Calu3 (cell line): Measurements from ENCODE around the gene NUDT6. TPM values are rescaled to one million over a fixed set of nuclear protein-coding genes. Genes with fewer than 3 reads are reported as not detected.

Source experiments
- Bru-seq: library from RNA; stranded (reverse); fragments of 400-500 nt; gene quantifications from one replicate; lab custom pipeline; 2021; lab: Mats Ljungman, UMichigan
- BruChase-seq, 2 experiments: library from RNA; stranded (reverse); fragments of 400-500 nt; gene quantifications; one replicate each; lab custom pipeline; 2021; lab: Mats Ljungman, UMichigan
- BruUV-seq: library from RNA; stranded (reverse); fragments of 400-500 nt; replicated peaks from 2 replicates; lab custom pipeline; 2021; lab: Mats Ljungman, UMichigan
- CTCF ChIA-PET: fragments of 300-600 bp; sonication (Branson Sonifier 250); formaldehyde crosslinking; loops from one replicate; lab custom pipeline; 2022; ENCODE audit warnings: antibody characterized with exemption; lab: Charles Lee
- DNase-seq: peaks from one replicate; pipeline ENCODE4 v3.0.0; 2022
- H3K27ac Mint-ChIP-seq: one replicate; pipeline ENCODE4 v1.8.0; 2022; ENCODE audit warnings: mixed read lengths; ENCODE audit not compliant: unreplicated experiment
- H3K27me3 Mint-ChIP-seq: one replicate; pipeline ENCODE4 v1.8.0; 2022; ENCODE audit warnings: mixed read lengths; ENCODE audit not compliant: unreplicated experiment
- H3K36me3 Mint-ChIP-seq: one replicate; pipeline ENCODE4 v1.8.0; 2022; ENCODE audit warnings: mild to moderate bottlenecking, moderate library complexity, mixed read lengths; ENCODE audit not compliant: insufficient read depth, unreplicated experiment
- H3K4me1 Mint-ChIP-seq: one replicate; pipeline ENCODE4 v1.8.0; 2022; ENCODE audit warnings: mild to moderate bottlenecking, low read depth, mixed read lengths; ENCODE audit not compliant: unreplicated experiment
- H3K4me3 Mint-ChIP-seq: one replicate; pipeline ENCODE4 v1.8.0; 2022; ENCODE audit warnings: mild to moderate bottlenecking, low read depth, moderate library complexity, mixed read lengths; ENCODE audit not compliant: unreplicated experiment
- H3K9me3 Mint-ChIP-seq: one replicate; pipeline ENCODE4 v1.8.0; 2022; ENCODE audit warnings: low read depth, mixed read lengths; ENCODE audit not compliant: unreplicated experiment
- intact Hi-C: fragments of 100-400 bp; cut with micrococcal nuclease; formaldehyde crosslinking; loops from one replicate; pipeline ENCODE4 v1.10.0; 2022; ENCODE audit not compliant: unreplicated experiment
- long read RNA-seq: library from polyadenylated mRNA; stranded (forward); transcript quantifications from one replicate; pipeline ENCODE4 v2.0.0, GENCODE V29; 2022
- total RNA-seq: library from RNA; stranded (reverse); gene quantifications from 2 replicates; pipeline ENCODE4 v1.2.3, GENCODE V29; 2022
- TF ChIP-seq, protein P1 (sequence below): fragments of 200-600 bp; IDR thresholded peaks from one replicate; pipeline ENCODE4 v1.8.0; 2022; ENCODE audit warnings: antibody characterized with exemption; ENCODE audit not compliant: unreplicated experiment

The NUDT6 gene, protein sequence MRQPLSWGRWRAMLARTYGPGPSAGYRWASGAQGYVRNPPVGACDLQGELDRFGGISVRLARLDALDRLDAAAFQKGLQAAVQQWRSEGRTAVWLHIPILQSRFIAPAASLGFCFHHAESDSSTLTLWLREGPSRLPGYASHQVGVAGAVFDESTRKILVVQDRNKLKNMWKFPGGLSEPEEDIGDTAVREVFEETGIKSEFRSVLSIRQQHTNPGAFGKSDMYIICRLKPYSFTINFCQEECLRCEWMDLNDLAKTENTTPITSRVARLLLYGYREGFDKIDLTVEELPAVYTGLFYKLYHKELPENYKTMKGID
- total RNA-seq (4.9 and 5.4 TPM in 2 replicates), Bru-seq, nascent RNA (percentile 49 among the genes with signal in this experiment), BruChase-seq, experiment 1, labeled RNA remaining after a 6-hour chase (percentile 42 among the genes with signal in this experiment), BruChase-seq, experiment 2, labeled RNA remaining after a 2-hour chase (percentile 44 among the genes with signal in this experiment)
- long read RNA-seq, partial matches to known transcripts = 3 of 15 reads
- long read RNA-seq, other reads (novel, unspliced or antisense) = 7 of 15 reads

DNA sequence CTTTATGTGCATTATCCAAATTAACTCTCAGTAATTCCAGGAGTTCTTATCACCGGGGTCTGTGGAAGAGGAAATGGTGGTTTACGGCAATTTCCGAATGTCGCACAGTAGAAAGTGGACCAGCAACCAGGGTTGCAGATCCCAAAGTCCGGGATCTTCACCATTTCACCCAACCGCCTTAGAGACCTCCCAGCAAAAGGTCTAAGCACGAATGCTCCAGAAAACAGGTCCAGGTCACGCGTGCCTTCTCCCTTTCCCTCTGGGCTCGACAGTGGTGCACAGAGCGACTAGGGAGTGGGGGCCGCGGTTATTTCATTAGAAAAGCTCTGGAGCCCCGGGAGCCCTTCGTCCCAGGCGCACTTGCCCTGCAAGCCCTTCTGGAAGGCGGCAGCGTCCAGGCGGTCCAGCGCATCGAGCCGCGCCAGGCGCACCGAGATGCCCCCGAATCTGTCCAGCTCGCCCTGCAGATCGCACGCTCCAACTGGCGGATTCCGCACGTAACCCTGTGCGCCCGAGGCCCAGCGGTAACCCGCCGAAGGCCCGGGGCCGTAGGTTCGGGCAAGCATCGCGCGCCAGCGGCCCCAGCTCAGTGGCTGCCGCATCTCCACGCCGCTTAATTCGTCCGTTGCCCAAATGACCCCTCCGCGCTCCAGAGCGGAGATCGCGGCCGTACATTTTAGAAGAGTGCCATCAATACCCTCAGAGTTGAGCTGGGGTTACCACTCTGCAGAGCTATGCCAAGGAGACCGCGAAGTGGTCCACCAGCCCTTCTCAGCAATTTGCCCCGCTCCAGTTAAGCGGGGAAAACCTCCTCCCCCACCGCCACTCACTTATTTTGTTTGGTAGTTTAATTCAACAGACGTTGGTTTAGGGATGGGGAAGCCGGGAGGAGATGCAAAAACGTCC is at the start of gene NUDT6:
Gene NUDT6 (minus strand): TSS at position 627 of the 906 bp plus-strand sequence. CDS start 25 bp downstream, at position 602.
- CTCF ChIA-PET = interaction anchor here (0.5 to 1.3 kb wide), 3 partner anchors 14 to 341 kb away, joined by 4 to 11 read pairs (median 4); no protein-coding TSS in a partner anchor
- TF ChIP-seq, protein P1, sequence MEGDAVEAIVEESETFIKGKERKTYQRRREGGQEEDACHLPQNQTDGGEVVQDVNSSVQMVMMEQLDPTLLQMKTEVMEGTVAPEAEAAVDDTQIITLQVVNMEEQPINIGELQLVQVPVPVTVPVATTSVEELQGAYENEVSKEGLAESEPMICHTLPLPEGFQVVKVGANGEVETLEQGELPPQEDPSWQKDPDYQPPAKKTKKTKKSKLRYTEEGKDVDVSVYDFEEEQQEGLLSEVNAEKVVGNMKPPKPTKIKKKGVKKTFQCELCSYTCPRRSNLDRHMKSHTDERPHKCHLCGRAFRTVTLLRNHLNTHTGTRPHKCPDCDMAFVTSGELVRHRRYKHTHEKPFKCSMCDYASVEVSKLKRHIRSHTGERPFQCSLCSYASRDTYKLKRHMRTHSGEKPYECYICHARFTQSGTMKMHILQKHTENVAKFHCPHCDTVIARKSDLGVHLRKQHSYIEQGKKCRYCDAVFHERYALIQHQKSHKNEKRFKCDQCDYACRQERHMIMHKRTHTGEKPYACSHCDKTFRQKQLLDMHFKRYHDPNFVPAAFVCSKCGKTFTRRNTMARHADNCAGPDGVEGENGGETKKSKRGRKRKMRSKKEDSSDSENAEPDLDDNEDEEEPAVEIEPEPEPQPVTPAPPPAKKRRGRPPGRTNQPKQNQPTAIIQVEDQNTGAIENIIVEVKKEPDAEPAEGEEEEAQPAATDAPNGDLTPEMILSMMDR = no peak
- intact Hi-C loops = no loop called here
- no TSS peak for BruUV-seq
- H3K36me3 Mint-ChIP-seq = peaks cover 20% of the 10 kb centered on the region
- H3K9me3 Mint-ChIP-seq = no peaks in the 10 kb centered on the region
- H3K27ac Mint-ChIP-seq = no peak within 1 kb of the TSS
- H3K27me3 Mint-ChIP-seq = no peaks in the 10 kb centered on the region
- peak; percentile 30 for DNase-seq
- no peak within 1 kb of the TSS for H3K4me3 Mint-ChIP-seq
- peaks cover 8% of the 10 kb centered on the region for H3K4me1 Mint-ChIP-seq

DNA sequence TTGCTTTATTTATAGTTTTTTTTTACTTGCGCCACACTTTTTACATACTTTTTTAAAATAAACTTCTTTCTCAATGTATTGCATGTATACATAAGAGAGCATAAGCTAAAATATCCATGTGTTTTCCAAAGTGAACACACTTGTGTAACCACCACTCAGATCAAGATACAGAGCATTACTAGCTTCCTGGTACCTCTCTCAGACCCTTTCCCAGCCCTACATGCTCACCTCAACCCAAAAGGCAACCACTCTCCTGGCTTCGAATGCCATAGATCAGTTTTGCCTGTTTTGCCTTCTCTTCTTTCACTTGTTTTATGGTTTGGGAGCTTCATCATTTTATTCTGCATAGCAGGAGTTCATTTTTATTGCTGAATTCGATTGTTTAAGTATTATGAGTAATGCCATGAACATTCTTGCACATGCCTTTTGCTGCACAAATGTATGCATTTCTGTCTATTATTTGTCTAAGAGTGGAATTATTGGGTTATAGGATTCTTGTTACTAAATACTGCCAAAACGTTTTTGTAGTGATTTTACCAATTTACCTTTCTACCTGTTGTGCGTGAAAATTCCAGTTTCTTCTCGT is 45.9 kb upstream of the NUDT6 start:
- CTCF ChIA-PET = interaction anchor here (0.9 kb wide), 1 partner anchor 187 kb away, joined by 3 read pairs; no protein-coding TSS in a partner anchor
- BruUV-seq = no TSS peak
- intact Hi-C loops = no loop called here
- Mint-ChIP-seq H3K4me3 (no peak overlapping the region), H3K4me1 (peaks cover 9% of the 10 kb centered on the region), H3K9me3 (no peaks in the 10 kb centered on the region), H3K27me3 (no peaks in the 10 kb centered on the region), H3K27ac (no peak overlapping the region), H3K36me3 (no peaks in the 10 kb centered on the region)
- TF ChIP-seq, protein P1 = no peak
- no peak for DNase-seq

DNA sequence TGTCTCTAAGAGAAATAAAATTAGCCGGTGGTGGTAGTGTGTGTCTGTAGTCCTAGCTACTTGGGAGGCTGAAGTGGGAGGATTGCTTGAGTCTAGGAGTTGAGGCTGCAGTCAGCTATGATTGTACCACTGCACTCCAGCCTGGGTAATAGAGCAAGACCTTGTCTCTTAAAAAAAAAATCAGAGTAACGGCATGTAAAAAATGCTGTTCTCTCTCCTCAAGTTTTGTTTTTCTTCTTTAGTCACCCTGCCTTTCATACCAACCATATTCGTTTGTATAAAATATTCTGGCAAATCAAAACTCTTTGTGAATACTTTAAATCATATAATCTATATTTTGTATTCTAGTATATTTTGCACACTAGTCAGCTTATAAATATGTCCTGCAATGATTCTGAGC is 44.8 kb upstream of the NUDT6 start:
- CTCF ChIA-PET = no interaction called here
- intact Hi-C loops = no loop called here
- TF ChIP-seq, protein P1 = no peak
- Mint-ChIP-seq H3K27ac (no peak overlapping the region), H3K4me1 (peaks cover 9% of the 10 kb centered on the region), H3K36me3 (no peaks in the 10 kb centered on the region), H3K9me3 (no peaks in the 10 kb centered on the region), H3K4me3 (no peak overlapping the region), H3K27me3 (no peaks in the 10 kb centered on the region)
- BruUV-seq = no TSS peak
- no peak for DNase-seq

DNA sequence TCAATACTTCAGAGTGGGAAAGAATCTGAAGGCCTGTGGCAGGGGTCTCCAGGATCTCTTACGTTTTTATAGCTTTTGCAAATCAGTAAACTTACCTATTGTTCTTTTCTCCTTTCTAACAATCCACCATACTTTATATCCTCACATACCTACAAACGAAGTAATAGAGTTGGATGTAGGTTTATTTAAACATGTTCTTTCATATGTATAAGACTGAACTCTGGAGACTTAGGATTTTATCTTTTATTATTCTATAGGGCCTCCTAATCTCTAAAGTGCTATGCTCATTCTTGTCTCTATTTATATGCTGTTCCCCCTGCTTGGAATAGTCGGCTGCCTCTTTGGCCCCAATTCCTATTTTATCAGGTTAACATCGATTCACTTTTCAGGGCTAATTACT is 43.8 kb upstream of the NUDT6 start:
- CTCF ChIA-PET = no interaction called here
- Mint-ChIP-seq H3K9me3 (no peaks in the 10 kb centered on the region), H3K27ac (no peak overlapping the region), H3K4me1 (peaks cover 9% of the 10 kb centered on the region), H3K27me3 (no peaks in the 10 kb centered on the region), H3K4me3 (no peak overlapping the region), H3K36me3 (no peaks in the 10 kb centered on the region)
- intact Hi-C loops = no loop called here
- TF ChIP-seq, protein P1 = no peak
- no TSS peak for BruUV-seq
- no peak for DNase-seq
